ENCODE measurements around the gene BDKRB1. TPM values are rescaled to one million over a fixed set of nuclear protein-coding genes. Genes with fewer than 3 reads are reported as not detected.

The BDKRB1 gene
- total and polyA plus RNA-seq, 2 donors (not counting 3 experiments of a cell fraction or from before 2014, with no cell fraction given): not detected

DNA sequence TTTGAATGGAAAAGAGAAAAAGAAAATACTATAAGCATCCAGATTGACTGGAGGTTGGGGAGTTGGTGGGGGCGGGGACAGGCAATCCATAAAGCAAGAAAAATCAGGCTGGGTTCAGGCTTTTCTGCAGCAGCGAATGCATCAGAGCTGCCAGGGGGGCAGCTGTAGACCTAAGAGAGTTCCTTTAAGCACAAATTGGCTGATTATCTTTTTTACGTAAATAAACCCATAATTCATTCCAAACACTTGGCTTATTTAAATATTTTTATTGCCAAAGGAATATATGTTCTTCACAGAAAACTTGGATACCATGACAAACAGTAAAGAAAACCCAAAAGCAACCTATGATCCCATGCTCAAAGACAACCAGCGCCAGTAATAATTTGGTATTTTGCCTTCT is 41.2 kb upstream of the BDKRB1 start:
- no peaks in the 10 kb centered on the region for H3K4me1 ChIP-seq (ENCODE audit: control insufficient read depth, extremely low read depth, insufficient read depth, low read length)
- CTCF ChIA-PET: no interaction called here
- H3K9me1 ChIP-seq (replicated peaks; ENCODE audit: control insufficient read depth, extremely low read depth, insufficient read depth, low read length): no peaks in the 10 kb centered on the region
- no peaks in the 10 kb centered on the region for H3K79me2 ChIP-seq (ENCODE audit: control insufficient read depth, insufficient read depth, low read length)
- DNase-seq (ENCODE audit: low read depth, low spot score) (no peak), FAIRE-seq (no peak)
- H3K27ac ChIP-seq (ENCODE audit: insufficient read depth, low read depth, low read length): no peak overlapping the region
- TF ChIP-seq POLR2AphosphoS5 (IDR thresholded peaks at IDR 0.05; ENCODE audit: insufficient read depth, low read depth, low read length) (no peak), GATA2 (IDR thresholded peaks at IDR 0.05; ENCODE audit: insufficient read depth, insufficient read length, low read depth, low read length) (no peak), JUN (IDR thresholded peaks at IDR 0.05; ENCODE audit: borderline replicate concordance, insufficient read depth, insufficient read length, low read depth) (no peak), FOS (IDR thresholded peaks at IDR 0.05; ENCODE audit: borderline replicate concordance, insufficient read depth, low read length) (no peak), POLR2A (IDR thresholded peaks at IDR 0.05; ENCODE audit: low read depth, low read length) (no peak), MYC (IDR thresholded peaks at IDR 0.05; ENCODE audit: low read depth, low read length) (no peak)
- TF ChIP-seq, protein P1, sequence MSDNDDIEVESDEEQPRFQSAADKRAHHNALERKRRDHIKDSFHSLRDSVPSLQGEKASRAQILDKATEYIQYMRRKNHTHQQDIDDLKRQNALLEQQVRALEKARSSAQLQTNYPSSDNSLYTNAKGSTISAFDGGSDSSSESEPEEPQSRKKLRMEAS (IDR thresholded peaks at IDR 0.05; ENCODE audit: insufficient read depth, insufficient read length): no peak
- TF ChIP-seq, protein P2, sequence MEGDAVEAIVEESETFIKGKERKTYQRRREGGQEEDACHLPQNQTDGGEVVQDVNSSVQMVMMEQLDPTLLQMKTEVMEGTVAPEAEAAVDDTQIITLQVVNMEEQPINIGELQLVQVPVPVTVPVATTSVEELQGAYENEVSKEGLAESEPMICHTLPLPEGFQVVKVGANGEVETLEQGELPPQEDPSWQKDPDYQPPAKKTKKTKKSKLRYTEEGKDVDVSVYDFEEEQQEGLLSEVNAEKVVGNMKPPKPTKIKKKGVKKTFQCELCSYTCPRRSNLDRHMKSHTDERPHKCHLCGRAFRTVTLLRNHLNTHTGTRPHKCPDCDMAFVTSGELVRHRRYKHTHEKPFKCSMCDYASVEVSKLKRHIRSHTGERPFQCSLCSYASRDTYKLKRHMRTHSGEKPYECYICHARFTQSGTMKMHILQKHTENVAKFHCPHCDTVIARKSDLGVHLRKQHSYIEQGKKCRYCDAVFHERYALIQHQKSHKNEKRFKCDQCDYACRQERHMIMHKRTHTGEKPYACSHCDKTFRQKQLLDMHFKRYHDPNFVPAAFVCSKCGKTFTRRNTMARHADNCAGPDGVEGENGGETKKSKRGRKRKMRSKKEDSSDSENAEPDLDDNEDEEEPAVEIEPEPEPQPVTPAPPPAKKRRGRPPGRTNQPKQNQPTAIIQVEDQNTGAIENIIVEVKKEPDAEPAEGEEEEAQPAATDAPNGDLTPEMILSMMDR (IDR thresholded peaks at IDR 0.05; ENCODE audit: extremely low read depth in 1 of 2, insufficient read depth in 1 of 2, low read depth in 1 of 2, low read length in 2 of 2): no peak
- no peaks in the 10 kb centered on the region for H3K36me3 ChIP-seq (ENCODE audit: control insufficient read depth in 2 of 2, extremely low read depth in 1 of 2, insufficient read depth in 2 of 2, low read length in 2 of 2)
- no peak overlapping the region for H3K9ac ChIP-seq (replicated peaks; ENCODE audit: extremely low read depth, insufficient read depth, low read length)
- no TSS peak for BruUV-seq (replicated peaks)
- H4K20me1 ChIP-seq (replicated peaks; ENCODE audit: control insufficient read depth, extremely low read depth, insufficient read depth, low read length): no peaks in the 10 kb centered on the region
- dilution Hi-C loops (cut with MboI; ENCODE audit: extremely low pct_ligation_motif_present, low sequenced_read_pairs): no loop called here
- H3K27me3 ChIP-seq (ENCODE audit: control insufficient read depth in 2 of 2, insufficient read depth in 2 of 2, low read length in 2 of 2): no peaks in the 10 kb centered on the region
- intact Hi-C loops (cut with micrococcal nuclease): no loop called here
- H2AFZ ChIP-seq (ENCODE audit: low read depth, low read length): no peak overlapping the region
- H3K4me3 ChIP-seq (replicated peaks in 1 of 3; ENCODE audit: insufficient read depth in 1 of 3, low read depth in 1 of 3, low read length in 3 of 3): no peak overlapping the region
- H3K9me3 ChIP-seq (replicated peaks; ENCODE audit: control insufficient read depth, insufficient read depth, low read length): no peaks in the 10 kb centered on the region
- no peak overlapping the region for H3K4me2 ChIP-seq (ENCODE audit: insufficient read depth, low read length)
- POLR2A ChIA-PET: no interaction called here
